ENCODE results near the gene STAG2.

The STAG2 gene

GRCh38 chrX:123976706-123977316 is 15.3 kb downstream of the STAG2 start:
- peak; percentile 38 for DNase-seq

GRCh38 chrX:123983240-123983639 is 21.7 kb downstream of the STAG2 start:
- no peak for DNase-seq

- DNase-seq: no peak
These were observed 24.9 kb downstream of the STAG2 start for GRCh38 chrX:123986377-123986776.

GRCh38 chrX:123988423-123989111 is 27.1 kb downstream of the STAG2 start:
- DNase-seq: no peak

- DNase-seq: no peak
These were observed 27.7 kb downstream of the STAG2 start for GRCh38 chrX:123989235-123989634.

GRCh38 chrX:123990169-123990568 is 28.7 kb downstream of the STAG2 start:
- DNase-seq: no peak

GRCh38 chrX:123990602-123991001 is 29.1 kb downstream of the STAG2 start:
- no peak for DNase-seq

- DNase-seq: peak; percentile 73
These were observed 31.8 kb downstream of the STAG2 start for GRCh38 chrX:123993326-123993725.

GRCh38 chrX:123993904-123994635 is 32.6 kb downstream of the STAG2 start:
- no peak for DNase-seq

- no peak for DNase-seq
These were observed 33.2 kb downstream of the STAG2 start for GRCh38 chrX:123994730-123995129.

- no peak for DNase-seq
These were observed 40.1 kb downstream of the STAG2 start for GRCh38 chrX:124001581-124001980.

- no peak for DNase-seq
These were observed 43.7 kb downstream of the STAG2 start for GRCh38 chrX:124005228-124005627.

- DNase-seq: no peak
These were observed 48.7 kb downstream of the STAG2 start for GRCh38 chrX:124010157-124010556.

- DNase-seq: no peak
These were observed 49.1 kb downstream of the STAG2 start for GRCh38 chrX:124010566-124010965.

- DNase-seq: no peak
These were observed 54.2 kb downstream of the STAG2 start for GRCh38 chrX:124015721-124016120.

- no peak for DNase-seq
These were observed 55.3 kb downstream of the STAG2 start for GRCh38 chrX:124016825-124017224.

- no peak for DNase-seq
These were observed 56.5 kb downstream of the STAG2 start for GRCh38 chrX:124018023-124018422.

GRCh38 chrX:124023838-124024238 is 62.3 kb downstream of the STAG2 start:
- peak; percentile 15 for DNase-seq

GRCh38 chrX:124026529-124026928 is 65.0 kb downstream of the STAG2 start:
- no peak for DNase-seq

GRCh38 chrX:124028182-124028581 is 66.7 kb downstream of the STAG2 start:
- DNase-seq: peak; percentile 17

- DNase-seq: no peak
These were observed 69.0 kb downstream of the STAG2 start for GRCh38 chrX:124030520-124030919.

- DNase-seq: peak; percentile 68
These were observed 72.3 kb downstream of the STAG2 start for GRCh38 chrX:124033821-124034220.

- no peak for DNase-seq
These were observed 74.2 kb downstream of the STAG2 start for GRCh38 chrX:124035657-124036056.

GRCh38 chrX:124042042-124042441 is 80.5 kb downstream of the STAG2 start:
- no peak for DNase-seq

Data from fibroblast of skin of right quadriceps (primary cell).